Astrocyte of the spinal cord (primary cell): ENCODE data around the gene STPG1.

Experiments
- DNase-seq: peaks from one replicate; pipeline ENCODE4 v3.0.0; 2011; ENCODE audit warnings: low read depth, low spot score
- H3K4me3 ChIP-seq: 2 replicates; pipeline ENCODE4 v1.5.1; 2011; ENCODE audit warnings: low read depth, mild to moderate bottlenecking, low read length, moderate library complexity
- CTCF ChIP-seq: IDR thresholded peaks from 2 replicates; pipeline ENCODE4 v1.5.1; 2012; ENCODE audit warnings: low read depth, mild to moderate bottlenecking, low read length, inconsistent platforms
- in situ Hi-C: cut with HindIII; loops from 2 replicates; pipeline ENCODE4 v1.10.0; 2017; ENCODE audit warnings: low sequenced_read_pairs

The STPG1 gene

DNA sequence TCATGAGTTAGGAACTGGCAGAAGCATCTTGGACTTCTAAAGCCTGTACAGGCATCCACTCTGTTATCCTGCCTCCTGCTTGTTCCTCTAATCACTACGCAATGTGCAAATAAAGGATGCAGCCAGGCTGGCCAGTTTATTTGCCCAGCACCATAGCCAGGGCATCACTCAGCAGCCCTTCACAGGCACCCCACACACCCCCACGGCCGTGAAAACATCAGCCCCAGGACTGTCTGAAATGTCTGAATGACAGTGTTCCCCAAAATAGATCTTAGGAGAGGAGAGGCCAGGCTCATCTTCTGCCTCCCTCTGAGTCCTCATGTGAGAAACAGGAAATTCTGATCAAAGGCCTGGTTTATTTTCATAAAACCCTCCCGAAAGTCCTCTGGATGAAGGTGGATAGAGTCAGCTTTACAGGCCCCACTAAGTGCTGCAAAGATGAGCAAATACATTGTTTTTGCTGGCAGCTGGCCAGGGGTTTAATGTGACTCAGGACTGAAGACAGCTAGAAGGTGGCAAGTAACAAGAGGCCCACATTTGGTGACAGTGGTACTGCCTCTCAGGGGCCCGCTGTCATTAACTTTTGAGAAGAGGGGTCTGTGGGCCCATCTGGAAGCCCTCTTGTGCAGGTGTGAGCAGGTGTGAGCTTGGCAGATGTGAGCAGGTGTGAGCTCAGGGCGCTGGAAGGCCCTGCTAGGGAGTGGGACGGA, 61.5 kb downstream of the STPG1 start:
- H3K4me3 ChIP-seq, result no peak overlapping the region
- no peak for TF ChIP-seq CTCF
- peak; percentile 74 for DNase-seq
- in situ Hi-C loops, result no loop called here

DNA sequence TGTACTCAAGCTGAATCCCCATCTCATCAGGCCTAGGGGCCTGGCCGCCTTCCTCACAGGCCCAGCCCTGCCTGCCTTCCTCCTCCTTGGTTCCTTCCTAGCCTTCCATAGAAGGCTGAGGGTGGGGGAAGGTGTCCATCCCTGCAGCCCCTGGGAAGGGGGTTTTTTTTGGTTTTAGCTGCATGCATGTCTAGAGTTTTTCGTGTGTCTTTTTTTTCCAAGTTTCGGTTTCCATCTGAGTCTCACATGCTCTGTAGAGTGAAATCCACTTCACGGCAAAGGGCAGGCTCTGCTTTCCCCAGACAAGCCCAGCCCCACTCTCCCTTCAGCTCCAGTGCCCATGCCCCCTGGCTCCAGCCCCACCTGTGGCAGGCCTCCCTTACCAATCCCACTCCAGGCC, 62.3 kb downstream of the STPG1 start:
- in situ Hi-C loops, result no loop called here
- TF ChIP-seq CTCF, result no peak
- H3K4me3 ChIP-seq, result no peak overlapping the region
- DNase-seq, result no peak

GRCh38 chr1:24349891-24350290, 63.7 kb downstream of the STPG1 start:
- no peak overlapping the region for H3K4me3 ChIP-seq
- TF ChIP-seq CTCF, result no peak
- DNase-seq, result no peak
- in situ Hi-C loops, result no loop called here

- DNase-seq, result no peak
- in situ Hi-C loops, result no loop called here
- no peak overlapping the region for H3K4me3 ChIP-seq
- TF ChIP-seq CTCF, result no peak
These were observed 65.4 kb downstream of the STPG1 start for GRCh38 chr1:24348196-24348595.

DNA sequence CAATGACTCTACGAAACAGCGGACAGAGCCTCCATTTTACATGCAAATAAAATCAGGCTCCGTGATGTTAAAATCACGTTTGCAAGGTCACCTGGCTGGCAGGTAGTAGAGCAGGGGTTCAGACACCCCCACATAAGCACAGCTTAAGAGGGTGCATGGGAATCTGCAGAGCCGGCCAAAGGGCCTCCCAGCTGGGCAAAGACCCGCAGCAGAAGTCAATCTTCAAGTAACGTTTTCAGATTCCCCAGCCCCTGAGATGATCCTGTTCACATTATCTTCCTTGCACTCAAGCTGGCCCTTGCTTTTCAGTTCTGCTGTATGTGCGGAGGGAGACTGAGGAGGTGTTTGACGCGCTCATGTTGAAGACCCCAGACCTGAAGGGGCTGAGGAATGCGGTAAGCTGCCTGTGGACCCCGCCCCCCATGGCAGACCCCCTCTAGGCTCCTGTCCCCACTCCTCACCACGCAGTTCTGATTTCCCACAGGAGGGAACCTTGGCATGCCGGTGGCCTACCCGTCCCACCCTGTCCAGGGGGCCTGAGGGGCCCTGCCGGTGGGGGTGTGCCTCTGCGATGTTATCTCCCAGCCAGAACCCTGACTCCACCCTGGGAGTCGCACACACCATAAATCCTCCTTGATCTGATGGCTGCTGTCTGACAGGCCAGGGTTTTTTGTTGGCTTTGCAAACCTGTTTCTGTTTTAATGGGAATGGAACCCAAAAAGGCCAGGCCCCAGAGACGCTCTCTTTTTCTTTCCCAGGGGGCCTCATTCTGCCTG, 66.2 kb downstream of the STPG1 start:
- TF ChIP-seq CTCF, result no peak
- in situ Hi-C loops, result no loop called here

GRCh38 chr1:24345334-24345733, 68.2 kb downstream of the STPG1 start:
- no peak for DNase-seq
- in situ Hi-C loops, result no loop called here
- no peak overlapping the region for H3K4me3 ChIP-seq
- TF ChIP-seq CTCF, result no peak

More for the DNA sequence above, 66.2 kb downstream of the STPG1 start:
- H3K4me3 ChIP-seq, result no peak overlapping the region
- DNase-seq, result no peak
